ENCODE measurements around the gene QPCTL.
"Not testable (repeated sequence)": the region's sequence is repeated elsewhere in the genome, so short reads cannot be mapped to it uniquely, and the experiment has no call there.

Gene QPCTL

GRCh38 chr19:45742969-45743368, 50.5 kb downstream of the QPCTL start:
- no peak overlapping the region for H3K27ac ChIP-seq
- no peak for TF ChIP-seq POLR2AphosphoS5 (IDR thresholded peaks at IDR 0.05; ENCODE audit: borderline replicate concordance, low read depth, low read length)
- TF ChIP-seq FOXP2 (optimal IDR thresholded peaks at IDR 0.05; ENCODE audit: control extremely low read depth, extremely low read length, insufficient read depth), result no peak
- TF ChIP-seq EZH2 (IDR thresholded peaks at IDR 0.05), result no peak

GRCh38 chr19:45745606-45746005, 53.1 kb downstream of the QPCTL start:
- no peak for DNase-seq (ENCODE audit: low read depth, low spot score)
- Histone ChIP-seq H3K9ac (ENCODE audit: insufficient read length) (no peak overlapping the region), H3K4me3 (no peak overlapping the region), H3K27ac (no peak overlapping the region), H3K36me3 (ENCODE audit: insufficient read depth, low read length) (no peaks in the 10 kb centered on the region), H3K9me3 (ENCODE audit: low read depth, low read length) (no peaks in the 10 kb centered on the region)
- TF ChIP-seq EZH2 (IDR thresholded peaks at IDR 0.05) (no peak), POLR2AphosphoS5 (IDR thresholded peaks at IDR 0.05; ENCODE audit: borderline replicate concordance, low read depth, low read length) (no peak), FOXP2 (optimal IDR thresholded peaks at IDR 0.05; ENCODE audit: control extremely low read depth, extremely low read length, insufficient read depth) (no peak)

More at GRCh38 chr19:45742969-45743368, 50.5 kb downstream of the QPCTL start:
- no peak overlapping the region for H3K9ac ChIP-seq (ENCODE audit: insufficient read length)
- H3K36me3 ChIP-seq (ENCODE audit: insufficient read depth, low read length), result no peaks in the 10 kb centered on the region
- H3K4me3 ChIP-seq, result no peak overlapping the region
- H3K9me3 ChIP-seq (ENCODE audit: low read depth, low read length), result no peaks in the 10 kb centered on the region
- DNase-seq (ENCODE audit: low read depth, low spot score), result no peak

- DNase-seq (ENCODE audit: low read depth, low spot score), result no peak
- Histone ChIP-seq H3K9ac (ENCODE audit: insufficient read length) (no peak overlapping the region), H3K27ac (no peak overlapping the region), H3K4me3 (no peak overlapping the region), H3K9me3 (ENCODE audit: low read depth, low read length) (no peaks in the 10 kb centered on the region), H3K36me3 (ENCODE audit: insufficient read depth, low read length) (no peaks in the 10 kb centered on the region)
- TF ChIP-seq POLR2AphosphoS5 (IDR thresholded peaks at IDR 0.05; ENCODE audit: borderline replicate concordance, low read depth, low read length) (no peak), FOXP2 (optimal IDR thresholded peaks at IDR 0.05; ENCODE audit: control extremely low read depth, extremely low read length, insufficient read depth) (no peak), EZH2 (IDR thresholded peaks at IDR 0.05) (no peak)
Observed at GRCh38 chr19:45746866-45747265, 54.4 kb downstream of the QPCTL start.

GRCh38 chr19:45747513-45747912, 55.0 kb downstream of the QPCTL start:
- Histone ChIP-seq H3K9me3 (ENCODE audit: low read depth, low read length) (no peaks in the 10 kb centered on the region), H3K9ac (ENCODE audit: insufficient read length) (no peak overlapping the region), H3K4me3 (no peak overlapping the region), H3K27ac (no peak overlapping the region), H3K36me3 (ENCODE audit: insufficient read depth, low read length) (no peaks in the 10 kb centered on the region)
- TF ChIP-seq POLR2AphosphoS5 (IDR thresholded peaks at IDR 0.05; ENCODE audit: borderline replicate concordance, low read depth, low read length), result no peak
- TF ChIP-seq FOXP2 (optimal IDR thresholded peaks at IDR 0.05; ENCODE audit: control extremely low read depth, extremely low read length, insufficient read depth), result no peak
- no peak for TF ChIP-seq EZH2 (IDR thresholded peaks at IDR 0.05)
- no peak for DNase-seq (ENCODE audit: low read depth, low spot score)

- H3K27ac ChIP-seq; H3K9ac ChIP-seq (ENCODE audit: insufficient read length); DNase-seq (ENCODE audit: low read depth, low spot score); H3K4me3 ChIP-seq; H3K9me3 ChIP-seq (ENCODE audit: low read depth, low read length); H3K36me3 ChIP-seq (ENCODE audit: insufficient read depth, low read length): not testable (repeated sequence)
Observed at GRCh38 chr19:45751483-45751882, 59.0 kb downstream of the QPCTL start.

- no peak for TF ChIP-seq EZH2 (IDR thresholded peaks at IDR 0.05)
- TF ChIP-seq POLR2AphosphoS5 (IDR thresholded peaks at IDR 0.05; ENCODE audit: borderline replicate concordance, low read depth, low read length), result no peak
- no peak for TF ChIP-seq FOXP2 (optimal IDR thresholded peaks at IDR 0.05; ENCODE audit: control extremely low read depth, extremely low read length, insufficient read depth)
- Histone ChIP-seq H3K36me3 (ENCODE audit: insufficient read depth, low read length) (no peaks in the 10 kb centered on the region), H3K27ac (no peak overlapping the region), H3K4me3 (no peak overlapping the region), H3K9ac (ENCODE audit: insufficient read length) (no peak overlapping the region), H3K9me3 (ENCODE audit: low read depth, low read length) (no peaks in the 10 kb centered on the region)
- DNase-seq (ENCODE audit: low read depth, low spot score), result no peak
Observed at GRCh38 chr19:45752639-45753038, 60.2 kb downstream of the QPCTL start.

GRCh38 chr19:45753548-45753947, 61.1 kb downstream of the QPCTL start:
- H3K9me3 ChIP-seq (ENCODE audit: low read depth, low read length), result no peaks in the 10 kb centered on the region
- H3K4me3 ChIP-seq, result no peak overlapping the region
- H3K9ac ChIP-seq (ENCODE audit: insufficient read length), result no peak overlapping the region
- DNase-seq (ENCODE audit: low read depth, low spot score), result no peak
- H3K27ac ChIP-seq, result no peak overlapping the region
- TF ChIP-seq FOXP2 (optimal IDR thresholded peaks at IDR 0.05; ENCODE audit: control extremely low read depth, extremely low read length, insufficient read depth) (no peak), POLR2AphosphoS5 (IDR thresholded peaks at IDR 0.05; ENCODE audit: borderline replicate concordance, low read depth, low read length) (no peak), EZH2 (IDR thresholded peaks at IDR 0.05) (no peak)
- no peaks in the 10 kb centered on the region for H3K36me3 ChIP-seq (ENCODE audit: insufficient read depth, low read length)
